Pancreas (tissue), 10 donors: ENCODE measurements around the gene FHIT. TPM values are rescaled to one million over a fixed set of nuclear protein-coding genes. Genes with fewer than 3 reads are reported as not detected.

Experiments
- ATAC-seq, 4 donors: fragments of 200-7000 bp; cut with Tn5 transposase; one replicate each; pipeline versions ENCODE4 v1.8.0 to v1.9.1; 2020; ENCODE audit warnings: mild to moderate bottlenecking in 4 of 4, moderate library complexity in 4 of 4
- DNase-seq, 6 donors: peaks; one replicate each; pipeline ENCODE4 v3.0.0-alpha.2; 2020
- FAIRE-seq: peaks from 2 replicates; lab custom pipeline; 2012; peaks lifted over from hg19 to GRCh38; lab: Jason Lieb, UNC
- H3K27ac ChIP-seq, 4 donors: fragments of 200-600 bp; sonication (generic); 1 replicate in 3 of 4; 2 replicates in 1 of 4; pipeline versions ENCODE4 v1.5.0 to v1.8.0; 2020
- H3K27me3 ChIP-seq, 4 donors: fragments of 200-600 bp; one replicate each; pipeline ENCODE4 v1.8.0; 2021
- H3K36me3 ChIP-seq, 3 donors: fragments of 200-600 bp; sonication (generic) in 1 of 3; one replicate each; pipeline versions ENCODE4 v1.5.0 to v1.8.0; 2020 to 2021
- H3K4me1 ChIP-seq, 3 donors: fragments of 200-600 bp; one replicate each; pipeline ENCODE4 v1.8.0; 2021
- H3K4me3 ChIP-seq, 4 donors: fragments of 200-600 bp; sonication (generic) in 2 of 4; one replicate each; pipeline versions ENCODE4 v1.5.0 to v1.8.0; 2020 to 2021
- H3K9me3 ChIP-seq, 4 donors: fragments of 200-600 bp; one replicate each; pipeline ENCODE4 v1.8.0; 2021
- CTCF ChIP-seq, 4 donors: fragments of 200-600 bp; sonication (generic) in 3 of 4; IDR thresholded peaks; one replicate each; pipeline versions ENCODE4 v1.5.0 to v1.8.0; 2021; ENCODE audit warnings: antibody characterized with exemption in 4 of 4
- WGBS, 2 donors: extraction: QIAGEN DNeasy Blood & Tissue Kit; methylation state at CpG; one replicate each; pipeline ENCODE4 v1.1.7; 2013; 5-methylcytosine and 5-hydroxymethylcytosine counted together
- intact Hi-C, 3 donors: fragments of 100-400 bp; cut with DNase I; formaldehyde crosslinking; loops; one replicate each; pipeline versions ENCODE4 v1.11.1 to v1.14.2; 2022
- polyA plus RNA-seq, 2 donors: library from polyadenylated mRNA; stranded (reverse); fragments of 200-250 nt; gene quantifications; one replicate each; pipeline ENCODE4 v1.2.3, GENCODE V29; 2013
- total RNA-seq, 6 donors: library from RNA; stranded (reverse); fragmentation: NEBNext Ultra II Directional in 4 of 6; extraction: Animal tissue kit (Norgen Biotek cat#: 25700) in 4 of 6; gene quantifications; one replicate each; pipeline versions ENCODE4 v1.2.1 to v1.2.4, GENCODE V29; 2021 to 2023
- donor health status: healthy with polysubstance abuse.
- donor health status: DM: no; HTN: no; CAD: no; lungs with moderate emphysema.
- donor health status: DM: no; HTN: no; CAD: no.
- donor health status: control.
- donor health status: control.
- donor health status: Bipolar disorder and iron deficiency.
- donor health status: DM: yes; HTN: yes; CAD: no.
- donor health status: DM: no; HTN: no; CAD: no.
- donor health status: DM: no; HTN: no; CAD: no.
- donor health status: DM: yes; HTN: yes; CAD: no.

The FHIT gene
- total and polyA plus RNA-seq, 8 donors: 4.8 to 15.7 (median 8.0) TPM

- FAIRE-seq (no peak), ATAC-seq (no peak), DNase-seq (no peak)
- no peaks in the 10 kb centered on the region for H3K4me1 ChIP-seq
- no peaks in the 10 kb centered on the region for H3K36me3 ChIP-seq
- intact Hi-C loops: no loop called here
- no peak for TF ChIP-seq CTCF (IDR thresholded peaks at IDR 0.05)
- no peak overlapping the region for H3K27ac ChIP-seq
- 85 to 87% methylated on average over 4 of the region's 4 CpGs for WGBS, 2 donors
- H3K27me3 ChIP-seq: no peaks in the 10 kb centered on the region
- no peaks in the 10 kb centered on the region for H3K9me3 ChIP-seq
- no peak overlapping the region for H3K4me3 ChIP-seq
These were observed 1520.7 kb downstream of the FHIT start for GRCh38 chr3:59730591-59730990.

- DNase-seq: no peak
- no peaks in the 10 kb centered on the region for H3K36me3 ChIP-seq
- no peak for TF ChIP-seq CTCF (IDR thresholded peaks at IDR 0.05)
- no peak overlapping the region for H3K27ac ChIP-seq
- H3K9me3 ChIP-seq: no peaks in the 10 kb centered on the region
- ATAC-seq: no peak
- H3K27me3 ChIP-seq: no peaks in the 10 kb centered on the region
- H3K4me3 ChIP-seq: no peak overlapping the region
- intact Hi-C loops: no loop called here
- H3K4me1 ChIP-seq: no peaks in the 10 kb centered on the region
- no peak for FAIRE-seq
These were observed 1522.7 kb downstream of the FHIT start for GRCh38 chr3:59728587-59728908.

GRCh38 chr3:59727902-59728586 is 1523.2 kb downstream of the FHIT start:
- Histone ChIP-seq H3K27me3 (no peaks in the 10 kb centered on the region), H3K4me3 (no peak overlapping the region), H3K36me3 (no peaks in the 10 kb centered on the region), H3K27ac (no peak overlapping the region), H3K4me1 (no peaks in the 10 kb centered on the region), H3K9me3 (no peaks in the 10 kb centered on the region)
- FAIRE-seq (no peak), ATAC-seq (no peak), DNase-seq (no peak)
- no peak for TF ChIP-seq CTCF (IDR thresholded peaks at IDR 0.05)
- 82 to 92% methylated on average over 4 of the region's 4 CpGs for WGBS, 2 donors
- intact Hi-C loops: no loop called here

GRCh38 chr3:59726279-59726678 is 1525.0 kb downstream of the FHIT start:
- Histone ChIP-seq H3K27me3 (no peaks in the 10 kb centered on the region), H3K9me3 (no peaks in the 10 kb centered on the region), H3K4me1 (no peaks in the 10 kb centered on the region), H3K4me3 (no peak overlapping the region), H3K27ac (no peak overlapping the region), H3K36me3 (no peaks in the 10 kb centered on the region)
- WGBS, 2 donors: 90 to 96% methylated on average over 2 of the region's 2 CpGs
- FAIRE-seq: no peak
- DNase-seq: no peak
- ATAC-seq: no peak
- no peak for TF ChIP-seq CTCF (IDR thresholded peaks at IDR 0.05)
- intact Hi-C loops: no loop called here

GRCh38 chr3:59717679-59718205 is 1533.5 kb downstream of the FHIT start:
- H3K9me3 ChIP-seq: no peaks in the 10 kb centered on the region
- H3K36me3 ChIP-seq: no peaks in the 10 kb centered on the region
- DNase-seq (no peak), FAIRE-seq (no peak), ATAC-seq (no peak)
- TF ChIP-seq CTCF (IDR thresholded peaks at IDR 0.05): no peak
- H3K4me1 ChIP-seq: no peaks in the 10 kb centered on the region
- intact Hi-C loops: no loop called here
- H3K4me3 ChIP-seq: no peak overlapping the region
- H3K27ac ChIP-seq: no peak overlapping the region
- no peaks in the 10 kb centered on the region for H3K27me3 ChIP-seq
- 73 to 75% methylated on average over 1 of the region's 1 CpG for WGBS, 2 donors
